ENCODE data around the gene VPS41.

DNA sequence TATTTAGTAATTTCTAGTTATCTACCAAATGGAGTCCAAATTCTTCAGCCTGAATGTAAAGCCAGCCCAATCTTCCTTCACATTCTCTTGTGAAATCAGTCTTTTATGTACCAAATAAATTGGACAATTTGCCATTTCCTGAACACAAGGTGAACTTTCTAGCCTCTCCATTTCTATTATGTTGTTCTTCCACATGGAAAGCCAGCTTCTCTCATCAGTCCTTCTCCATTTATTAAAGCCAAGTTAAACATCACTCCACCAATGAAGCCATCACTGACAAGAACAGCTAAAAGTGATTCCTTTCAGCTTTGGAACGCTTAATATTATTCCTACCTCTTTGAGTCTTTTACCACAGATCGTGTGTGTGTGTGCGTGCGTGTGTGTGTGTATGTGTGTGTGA is 88.4 kb downstream of the VPS41 start:
- TF ChIP-seq, protein P1, sequence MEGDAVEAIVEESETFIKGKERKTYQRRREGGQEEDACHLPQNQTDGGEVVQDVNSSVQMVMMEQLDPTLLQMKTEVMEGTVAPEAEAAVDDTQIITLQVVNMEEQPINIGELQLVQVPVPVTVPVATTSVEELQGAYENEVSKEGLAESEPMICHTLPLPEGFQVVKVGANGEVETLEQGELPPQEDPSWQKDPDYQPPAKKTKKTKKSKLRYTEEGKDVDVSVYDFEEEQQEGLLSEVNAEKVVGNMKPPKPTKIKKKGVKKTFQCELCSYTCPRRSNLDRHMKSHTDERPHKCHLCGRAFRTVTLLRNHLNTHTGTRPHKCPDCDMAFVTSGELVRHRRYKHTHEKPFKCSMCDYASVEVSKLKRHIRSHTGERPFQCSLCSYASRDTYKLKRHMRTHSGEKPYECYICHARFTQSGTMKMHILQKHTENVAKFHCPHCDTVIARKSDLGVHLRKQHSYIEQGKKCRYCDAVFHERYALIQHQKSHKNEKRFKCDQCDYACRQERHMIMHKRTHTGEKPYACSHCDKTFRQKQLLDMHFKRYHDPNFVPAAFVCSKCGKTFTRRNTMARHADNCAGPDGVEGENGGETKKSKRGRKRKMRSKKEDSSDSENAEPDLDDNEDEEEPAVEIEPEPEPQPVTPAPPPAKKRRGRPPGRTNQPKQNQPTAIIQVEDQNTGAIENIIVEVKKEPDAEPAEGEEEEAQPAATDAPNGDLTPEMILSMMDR (IDR thresholded peaks at IDR 0.05; ENCODE audit: low read depth, low read length, missing input control): no peak
- TF ChIP-seq YY1 (IDR thresholded peaks at IDR 0.05) (no peak), RAD21 (IDR thresholded peaks at IDR 0.05) (no peak), RXRA (IDR thresholded peaks at IDR 0.05) (no peak), SP1 (IDR thresholded peaks at IDR 0.05) (no peak), ATF3 (IDR thresholded peaks at IDR 0.05) (no peak), TAF1 (conservative IDR thresholded peaks at IDR 0.05) (no peak), REST (IDR thresholded peaks at IDR 0.05) (no peak)
- TF ChIP-seq, protein P2, sequence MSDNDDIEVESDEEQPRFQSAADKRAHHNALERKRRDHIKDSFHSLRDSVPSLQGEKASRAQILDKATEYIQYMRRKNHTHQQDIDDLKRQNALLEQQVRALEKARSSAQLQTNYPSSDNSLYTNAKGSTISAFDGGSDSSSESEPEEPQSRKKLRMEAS (IDR thresholded peaks at IDR 0.05): no peak

Measured in liver (tissue), 3 donors.